ENCODE data around the gene MRPL14.

MRPL14 gene

GRCh38 chr6:44127186-44128019, at the start of gene MRPL14, which contains the start of gene TMEM63B:
TSS of gene MRPL14 (minus strand) at chr6:44127452. CDS start at chr6:44116611, 10,841 bp downstream.
TSS of gene TMEM63B (plus strand) at chr6:44127554. CDS start at chr6:44134585, 7,031 bp downstream.
- peak; percentile 83 for DNase-seq

DNA sequence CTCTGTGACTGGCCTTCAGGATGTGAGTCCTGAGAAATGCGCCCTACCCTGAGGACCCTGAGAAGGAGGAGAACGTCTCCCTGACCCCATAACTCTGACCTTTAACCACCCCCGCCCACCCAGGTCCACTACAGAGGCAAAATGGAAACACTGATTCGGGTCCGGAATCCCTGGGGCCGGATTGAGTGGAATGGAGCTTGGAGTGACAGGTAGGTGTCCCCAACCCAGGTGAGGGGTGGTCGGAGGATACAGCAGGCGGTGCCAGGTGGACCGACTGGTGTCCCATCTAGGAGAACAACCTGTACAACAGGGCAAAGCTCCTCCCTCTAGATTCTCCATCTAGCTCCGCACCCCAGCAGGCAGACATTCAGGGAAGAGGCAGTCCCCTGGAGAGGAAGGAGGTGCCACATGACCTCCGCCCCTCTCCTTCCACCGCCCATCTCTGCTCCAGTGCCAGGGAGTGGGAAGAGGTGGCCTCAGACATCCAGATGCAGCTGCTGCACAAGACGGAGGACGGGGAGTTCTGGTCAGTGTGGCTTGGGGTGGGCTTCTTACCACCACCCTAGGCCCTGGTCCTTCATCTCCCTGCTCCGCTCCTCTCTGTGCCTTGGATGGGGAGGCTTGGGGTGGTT, 49.0 kb upstream of the MRPL14 start:
- no peak for DNase-seq

- DNase-seq: peak; percentile 87
Measured at GRCh38 chr6:44172731-44173500, 45.7 kb upstream of the MRPL14 start.

GRCh38 chr6:44171899-44172546, 44.8 kb upstream of the MRPL14 start:
- DNase-seq: no peak

- DNase-seq: no peak
Measured at GRCh38 chr6:44169886-44170570, 42.8 kb upstream of the MRPL14 start.

GRCh38 chr6:44169154-44169553, 41.9 kb upstream of the MRPL14 start:
- DNase-seq: no peak

GRCh38 chr6:44167567-44167966, 40.3 kb upstream of the MRPL14 start:
- DNase-seq: no peak

- DNase-seq: no peak
Measured at GRCh38 chr6:44166591-44167184, 39.4 kb upstream of the MRPL14 start.

- no peak for DNase-seq
Measured at GRCh38 chr6:44166116-44166515, 38.9 kb upstream of the MRPL14 start.

GRCh38 chr6:44162876-44163625, 35.8 kb upstream of the MRPL14 start:
- DNase-seq: no peak

DNA sequence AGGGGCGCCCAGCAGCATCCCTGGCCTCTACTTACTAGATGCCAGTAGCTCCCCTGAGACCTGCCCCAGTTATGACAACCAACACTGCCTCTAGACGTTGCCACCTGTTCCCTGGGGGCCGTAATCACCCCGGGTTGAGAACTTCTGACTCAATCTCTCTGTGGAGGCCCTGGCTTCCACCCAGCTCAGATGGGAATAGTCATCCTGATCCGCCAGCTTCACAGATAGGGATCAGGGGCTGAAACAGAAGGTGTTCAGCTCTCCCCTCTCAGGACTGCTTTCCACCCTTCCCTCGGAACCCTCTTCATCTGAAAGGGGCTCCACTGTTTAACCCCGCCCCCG, 34.7 kb upstream of the MRPL14 start:
- no peak for DNase-seq

DNA sequence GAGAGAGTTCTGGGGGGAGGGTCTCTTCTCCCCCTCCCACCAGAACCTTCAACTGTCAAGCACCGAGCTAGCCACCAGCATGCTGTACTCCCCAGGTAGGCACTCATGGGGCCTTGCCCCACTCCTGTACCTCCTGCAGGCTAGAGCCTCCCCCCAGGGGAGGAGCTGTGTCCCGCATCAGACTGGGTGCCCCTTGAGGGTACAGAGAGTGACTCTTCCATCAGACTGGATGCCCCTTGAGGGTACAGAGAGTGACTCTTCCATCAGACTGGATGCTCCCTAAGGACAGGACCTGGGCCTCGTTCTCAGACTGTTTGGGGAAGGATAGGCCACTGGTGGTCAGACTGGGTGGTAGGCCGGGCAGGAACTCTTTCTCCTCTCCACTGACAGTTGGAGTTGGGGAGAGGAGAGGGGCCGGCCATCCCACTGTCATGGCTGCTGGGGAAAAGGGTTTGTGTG, 31.5 kb upstream of the MRPL14 start, which contains the start of gene CAPN11:
Gene CAPN11, plus strand, starts transcription at position 51 of the 459 bp plus-strand sequence. Its CDS starts 29 bp downstream, at position 80.
- DNase-seq: no peak

DNA sequence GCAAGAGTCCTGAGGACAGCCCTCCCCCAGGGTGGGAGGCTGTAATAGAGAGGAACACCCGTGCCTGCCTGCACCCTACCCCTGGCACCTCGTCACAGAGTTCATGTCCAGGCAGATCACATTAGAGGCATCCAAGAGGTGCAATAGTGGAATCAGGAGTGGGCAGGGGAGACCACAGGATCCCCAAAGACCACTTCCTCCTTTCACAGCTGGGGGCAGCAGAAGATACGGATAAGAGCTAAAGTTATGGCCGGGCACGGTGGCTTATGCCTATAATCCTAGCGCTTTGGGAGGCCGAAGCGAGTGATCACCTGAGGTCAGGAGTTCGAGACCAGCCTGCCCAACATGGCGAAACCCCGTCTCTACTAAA, 29.9 kb upstream of the MRPL14 start:
- no peak for DNase-seq

- no peak for DNase-seq
Measured at GRCh38 chr6:44156494-44157151, 29.4 kb upstream of the MRPL14 start.

DNA sequence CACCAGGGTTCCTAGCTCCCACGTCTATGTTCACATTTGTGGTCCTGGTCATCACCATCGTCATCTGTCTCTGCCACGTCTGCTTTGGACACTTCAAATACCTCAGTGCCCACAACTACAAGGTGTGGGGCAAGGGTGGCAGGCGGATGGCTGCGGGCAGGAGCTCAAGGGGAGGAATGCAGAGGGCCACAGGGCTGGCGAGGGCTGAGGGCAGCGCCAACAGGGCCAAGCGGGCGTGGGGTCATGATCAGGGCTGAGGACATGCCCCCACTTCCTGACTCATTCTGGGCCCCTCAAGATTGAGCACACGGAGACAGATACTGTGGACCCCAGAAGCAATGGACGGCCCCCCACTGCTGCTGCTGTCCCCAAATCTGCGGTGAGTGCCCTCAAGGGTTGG, 26.8 kb upstream of the MRPL14 start:
- no peak for DNase-seq

DNA sequence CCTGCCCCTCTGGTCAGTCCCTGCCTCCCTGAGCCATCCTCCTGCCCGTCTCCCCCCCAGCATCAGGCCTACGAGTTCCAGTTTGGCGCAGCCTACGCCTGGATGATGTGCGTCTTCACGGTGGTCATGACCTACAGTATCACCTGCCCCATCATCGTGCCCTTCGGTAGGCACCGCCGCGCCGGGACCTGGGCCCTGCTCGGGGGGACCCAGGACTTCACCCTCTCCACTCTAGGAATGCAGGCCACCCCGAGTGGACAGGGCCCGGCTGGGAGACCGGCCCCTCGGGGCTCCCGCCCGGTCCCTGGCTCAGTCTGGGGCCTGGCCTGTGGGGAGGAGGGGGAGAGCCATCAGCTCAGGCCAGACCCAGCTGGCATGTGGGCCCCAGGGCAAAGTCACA, 25.3 kb upstream of the MRPL14 start:
- DNase-seq: no peak

- no peak for DNase-seq
Measured at GRCh38 chr6:44152109-44152461, 24.8 kb upstream of the MRPL14 start.

DNA sequence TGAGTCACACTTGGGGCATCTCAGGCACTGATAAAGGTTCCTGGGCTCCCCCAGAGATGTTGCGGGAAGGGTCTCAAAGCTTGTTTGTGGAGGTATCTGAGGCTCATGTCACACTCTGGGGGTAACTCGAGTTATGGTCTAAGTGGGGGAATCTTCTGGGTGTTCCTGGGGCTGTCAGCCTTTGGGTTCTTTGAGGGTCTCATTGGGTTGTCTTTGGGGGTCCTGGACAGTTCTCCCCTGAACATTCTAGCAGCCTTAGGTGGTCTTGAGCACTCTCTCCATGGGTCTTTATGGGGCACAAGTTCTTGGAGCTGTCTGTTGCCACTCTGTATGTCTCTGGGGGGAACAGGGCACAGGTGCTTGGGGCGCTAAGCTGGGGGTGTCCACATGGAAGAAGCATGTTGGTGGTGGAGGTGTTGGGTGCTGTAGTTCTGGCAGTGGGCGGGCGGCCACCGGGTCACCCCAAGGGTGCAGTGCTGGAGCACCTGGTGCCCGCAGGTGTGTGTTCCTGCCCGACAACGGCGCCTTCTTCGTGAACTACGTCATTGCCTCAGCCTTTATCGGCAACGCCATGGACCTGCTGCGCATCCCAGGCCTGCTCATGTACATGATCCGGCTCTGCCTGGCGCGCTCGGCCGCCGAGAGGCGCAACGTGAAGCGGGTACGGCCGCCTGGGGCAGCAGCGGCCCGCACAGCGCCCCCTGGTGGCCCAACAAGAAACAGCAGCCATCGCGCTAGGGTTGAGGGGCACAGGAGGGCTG, 24.3 kb upstream of the MRPL14 start:
- DNase-seq: peak; percentile 82

DNA sequence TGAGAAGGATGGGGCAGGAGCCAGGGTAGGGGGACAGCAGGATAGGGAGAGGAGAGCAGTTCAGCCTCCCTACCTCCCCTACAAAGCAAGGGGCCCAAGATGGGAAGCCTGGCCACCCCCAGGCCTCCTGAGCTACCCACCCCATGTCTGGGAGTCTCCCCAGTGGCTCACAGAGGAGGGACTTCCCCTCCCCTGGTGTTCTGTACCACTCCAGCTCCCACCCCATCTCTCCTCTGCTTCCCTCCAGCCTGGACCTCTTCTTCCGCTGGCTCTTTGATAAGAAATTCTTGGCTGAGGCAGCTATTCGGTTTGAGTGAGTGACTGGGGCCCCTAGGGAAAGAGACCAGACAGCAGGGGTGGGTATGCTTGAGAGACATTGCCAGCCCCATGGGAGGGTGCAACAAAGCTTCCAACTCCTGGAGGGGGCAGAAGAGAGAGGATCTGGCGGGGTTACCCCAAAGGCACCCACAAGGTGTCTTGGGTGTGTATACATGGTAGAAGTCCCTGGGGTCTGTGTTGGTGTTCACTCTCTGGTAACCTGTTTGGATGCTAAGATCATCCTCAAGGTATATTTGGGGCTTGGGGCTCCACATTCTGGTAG, 23.2 kb upstream of the MRPL14 start:
- DNase-seq: no peak

Data from retina (tissue), 1 donor.